ENCODE measurements around the gene NBEAL2.

GRCh38 chr3:47016934-47017435, 37.5 kb downstream of the NBEAL2 start:
- no peak for TF ChIP-seq POLR2AphosphoS5 (IDR thresholded peaks at IDR 0.05; ENCODE audit: low read depth, low read length)
- TF ChIP-seq TAF1 (IDR thresholded peaks at IDR 0.05; ENCODE audit: borderline replicate concordance, low read depth, low read length), result no peak
- TF ChIP-seq POLR2A (IDR thresholded peaks at IDR 0.05; ENCODE audit: low read depth, low read length), result no peak

Data from GM12892 (cell line).